ENCODE results near the gene TYMP.

The TYMP gene

DNA sequence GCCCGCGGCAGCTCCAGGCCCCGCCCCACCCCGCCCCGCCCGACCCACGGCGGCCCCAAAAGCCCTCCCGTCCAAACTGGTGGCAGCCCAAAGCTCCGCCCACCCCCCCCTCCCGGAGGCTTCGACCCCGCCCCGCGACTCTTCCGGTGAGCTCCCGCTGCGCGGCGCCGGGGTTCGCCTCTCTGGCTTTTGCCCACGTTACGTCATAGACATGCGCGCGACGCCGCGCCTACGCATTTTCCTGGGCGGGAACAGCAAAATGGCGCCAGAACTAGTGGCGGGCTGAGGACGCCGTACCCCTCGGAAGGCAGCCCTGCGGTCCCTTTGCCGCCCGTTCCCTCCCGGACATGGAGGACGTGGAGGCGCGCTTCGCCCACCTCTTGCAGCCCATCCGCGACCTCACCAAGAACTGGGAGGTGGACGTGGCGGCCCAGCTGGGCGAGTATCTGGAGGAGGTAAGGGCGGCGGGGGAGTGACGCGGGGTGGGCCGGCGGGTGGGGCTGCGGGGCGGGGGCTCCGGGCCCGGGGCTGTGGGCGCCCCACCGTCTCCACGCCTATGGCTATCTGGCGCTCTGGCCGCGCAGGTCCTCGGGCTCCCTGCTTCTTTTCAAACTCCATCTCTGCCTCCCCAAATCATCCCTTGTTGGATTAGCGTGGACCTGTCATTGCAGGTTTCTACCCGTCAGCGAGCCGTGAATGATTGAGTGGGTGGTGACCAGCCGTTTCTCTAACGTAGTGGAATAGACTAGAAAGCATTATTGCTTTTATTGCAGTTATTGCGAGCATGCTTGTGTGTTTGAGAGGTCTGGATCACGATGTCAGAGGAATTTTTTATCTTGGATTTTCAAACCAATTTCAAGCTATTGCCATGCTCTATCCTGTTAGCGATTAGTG, 21.6 kb downstream of the TYMP start, which contains the start of gene NCAPH2:
Gene NCAPH2, plus strand, starts transcription at position 234 of the 894 bp plus-strand sequence. Its CDS starts 114 bp downstream, at position 348.
- Histone ChIP-seq H3K4me3 (ENCODE audit: low read depth, low read length) (peak within 1 kb of the TSS; percentile 100), H3K27ac (ENCODE audit: extremely low read depth, low read depth, low read length) (peak within 1 kb of the TSS; percentile 97), H3K36me3 (ENCODE audit: control insufficient read depth in 2 of 2, insufficient read depth in 1 of 2, low read length in 2 of 2) (peaks cover 6 to 42% of the 10 kb centered on the region in 2 experiments; a peak in 2 of 3 replicates), H3K4me1 (ENCODE audit: control insufficient read depth, insufficient read depth, low read length) (peaks cover 8% of the 10 kb centered on the region), H3K9me3 (ENCODE audit: control insufficient read depth, insufficient read depth, low read depth, low read length) (no peaks in the 10 kb centered on the region)
- ChIA-PET POLR2A (interaction anchor here (0.5 to 6.0 kb wide), 28 partner anchors 10 to 265 kb away, joined by 3 to 189 read pairs (median 5); partner anchors contain the start of genes ARSA, CHKB, HDAC10 and KLHDC7B), CTCF (interaction anchor here (0.6 to 3.8 kb wide), 8 partner anchors 10 to 265 kb away, joined by 3 to 32 read pairs (median 6); partner anchors contain the start of genes SCO2 and SYCE3)
- TF ChIP-seq, protein P1, sequence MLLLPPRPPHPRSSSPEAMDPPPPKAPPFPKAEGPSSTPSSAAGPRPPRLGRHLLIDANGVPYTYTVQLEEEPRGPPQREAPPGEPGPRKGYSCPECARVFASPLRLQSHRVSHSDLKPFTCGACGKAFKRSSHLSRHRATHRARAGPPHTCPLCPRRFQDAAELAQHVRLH (tag by site-specific recombination; IDR thresholded peaks at IDR 0.05) = 0 out of 2 replicates have a peak, but pooled peaks have one; percentile 30
- TF ChIP-seq ZNF175 (tag by site-specific recombination; IDR thresholded peaks at IDR 0.05) (no peak), ZBTB8A (tag by site-specific recombination; IDR thresholded peaks at IDR 0.05) (peak; percentile 98), ZNF121 (tag by site-specific recombination; IDR thresholded peaks at IDR 0.05) (no peak), ZFP69B (tag by site-specific recombination; IDR thresholded peaks at IDR 0.05) (peak; percentile 71; the same call in 1 of the 2 replicates), YY1 (tag by site-specific recombination; IDR thresholded peaks at IDR 0.05) (peak; percentile 97), KLF1 (tag by site-specific recombination; IDR thresholded peaks at IDR 0.05) (peak; percentile 96), ZNF350 (tag by site-specific recombination; IDR thresholded peaks at IDR 0.05) (no peak), KLF7 (tag by site-specific recombination; IDR thresholded peaks at IDR 0.05; ENCODE audit: borderline replicate concordance) (peak; percentile 96), ZNF391 (tag by site-specific recombination; IDR thresholded peaks at IDR 0.05; ENCODE audit: borderline replicate concordance, low read depth) (peak; percentile 93; the same call in 1 of the 2 replicates), ZNF610 (tag by site-specific recombination; IDR thresholded peaks at IDR 0.05; ENCODE audit: borderline replicate concordance) (no peak), GFI1B (tag by site-specific recombination; IDR thresholded peaks at IDR 0.05) (no peak), ZNF23 (tag by site-specific recombination; IDR thresholded peaks at IDR 0.05; ENCODE audit: borderline replicate concordance) (no peak), ZNF335 (tag by site-specific recombination; conservative IDR thresholded peaks at IDR 0.05) (peak; percentile 72)
- TF ChIP-seq, protein P2, sequence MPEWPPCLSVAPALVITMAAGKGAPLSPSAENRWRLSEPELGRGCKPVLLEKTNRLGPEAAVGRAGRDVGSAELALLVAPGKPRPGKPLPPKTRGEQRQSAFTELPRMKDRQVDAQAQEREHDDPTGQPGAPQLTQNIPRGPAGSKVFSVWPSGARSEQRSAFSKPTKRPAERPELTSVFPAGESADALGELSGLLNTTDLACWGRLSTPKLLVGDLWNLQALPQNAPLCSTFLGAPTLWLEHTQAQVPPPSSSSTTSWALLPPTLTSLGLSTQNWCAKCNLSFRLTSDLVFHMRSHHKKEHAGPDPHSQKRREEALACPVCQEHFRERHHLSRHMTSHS (tag by site-specific recombination; IDR thresholded peaks at IDR 0.05) = no peak
- TF ChIP-seq, protein P3, sequence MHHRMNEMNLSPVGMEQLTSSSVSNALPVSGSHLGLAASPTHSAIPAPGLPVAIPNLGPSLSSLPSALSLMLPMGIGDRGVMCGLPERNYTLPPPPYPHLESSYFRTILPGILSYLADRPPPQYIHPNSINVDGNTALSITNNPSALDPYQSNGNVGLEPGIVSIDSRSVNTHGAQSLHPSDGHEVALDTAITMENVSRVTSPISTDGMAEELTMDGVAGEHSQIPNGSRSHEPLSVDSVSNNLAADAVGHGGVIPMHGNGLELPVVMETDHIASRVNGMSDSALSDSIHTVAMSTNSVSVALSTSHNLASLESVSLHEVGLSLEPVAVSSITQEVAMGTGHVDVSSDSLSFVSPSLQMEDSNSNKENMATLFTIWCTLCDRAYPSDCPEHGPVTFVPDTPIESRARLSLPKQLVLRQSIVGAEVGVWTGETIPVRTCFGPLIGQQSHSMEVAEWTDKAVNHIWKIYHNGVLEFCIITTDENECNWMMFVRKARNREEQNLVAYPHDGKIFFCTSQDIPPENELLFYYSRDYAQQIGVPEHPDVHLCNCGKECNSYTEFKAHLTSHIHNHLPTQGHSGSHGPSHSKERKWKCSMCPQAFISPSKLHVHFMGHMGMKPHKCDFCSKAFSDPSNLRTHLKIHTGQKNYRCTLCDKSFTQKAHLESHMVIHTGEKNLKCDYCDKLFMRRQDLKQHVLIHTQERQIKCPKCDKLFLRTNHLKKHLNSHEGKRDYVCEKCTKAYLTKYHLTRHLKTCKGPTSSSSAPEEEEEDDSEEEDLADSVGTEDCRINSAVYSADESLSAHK (tag by site-specific recombination; IDR thresholded peaks at IDR 0.05) = peak; percentile 27; the same call in 1 of the 2 replicates
- TF ChIP-seq, protein P4, sequence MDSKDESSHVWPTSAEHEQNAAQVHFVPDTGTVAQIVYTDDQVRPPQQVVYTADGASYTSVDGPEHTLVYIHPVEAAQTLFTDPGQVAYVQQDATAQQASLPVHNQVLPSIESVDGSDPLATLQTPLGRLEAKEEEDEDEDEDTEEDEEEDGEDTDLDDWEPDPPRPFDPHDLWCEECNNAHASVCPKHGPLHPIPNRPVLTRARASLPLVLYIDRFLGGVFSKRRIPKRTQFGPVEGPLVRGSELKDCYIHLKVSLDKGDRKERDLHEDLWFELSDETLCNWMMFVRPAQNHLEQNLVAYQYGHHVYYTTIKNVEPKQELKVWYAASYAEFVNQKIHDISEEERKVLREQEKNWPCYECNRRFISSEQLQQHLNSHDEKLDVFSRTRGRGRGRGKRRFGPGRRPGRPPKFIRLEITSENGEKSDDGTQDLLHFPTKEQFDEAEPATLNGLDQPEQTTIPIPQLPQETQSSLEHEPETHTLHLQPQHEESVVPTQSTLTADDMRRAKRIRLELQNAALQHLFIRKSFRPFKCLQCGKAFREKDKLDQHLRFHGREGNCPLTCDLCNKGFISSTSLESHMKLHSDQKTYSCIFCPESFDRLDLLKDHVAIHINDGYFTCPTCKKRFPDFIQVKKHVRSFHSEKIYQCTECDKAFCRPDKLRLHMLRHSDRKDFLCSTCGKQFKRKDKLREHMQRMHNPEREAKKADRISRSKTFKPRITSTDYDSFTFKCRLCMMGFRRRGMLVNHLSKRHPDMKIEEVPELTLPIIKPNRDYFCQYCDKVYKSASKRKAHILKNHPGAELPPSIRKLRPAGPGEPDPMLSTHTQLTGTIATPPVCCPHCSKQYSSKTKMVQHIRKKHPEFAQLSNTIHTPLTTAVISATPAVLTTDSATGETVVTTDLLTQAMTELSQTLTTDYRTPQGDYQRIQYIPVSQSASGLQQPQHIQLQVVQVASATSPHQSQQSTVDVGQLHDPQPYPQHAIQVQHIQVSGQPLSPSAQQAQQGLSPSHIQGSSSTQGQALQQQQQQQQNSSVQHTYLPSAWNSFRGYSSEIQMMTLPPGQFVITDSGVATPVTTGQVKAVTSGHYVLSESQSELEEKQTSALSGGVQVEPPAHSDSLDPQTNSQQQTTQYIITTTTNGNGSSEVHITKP (tag by site-specific recombination; IDR thresholded peaks at IDR 0.05) = 0 out of 2 replicates have a peak, but pooled peaks have one; percentile 31
- TF ChIP-seq, protein P5, sequence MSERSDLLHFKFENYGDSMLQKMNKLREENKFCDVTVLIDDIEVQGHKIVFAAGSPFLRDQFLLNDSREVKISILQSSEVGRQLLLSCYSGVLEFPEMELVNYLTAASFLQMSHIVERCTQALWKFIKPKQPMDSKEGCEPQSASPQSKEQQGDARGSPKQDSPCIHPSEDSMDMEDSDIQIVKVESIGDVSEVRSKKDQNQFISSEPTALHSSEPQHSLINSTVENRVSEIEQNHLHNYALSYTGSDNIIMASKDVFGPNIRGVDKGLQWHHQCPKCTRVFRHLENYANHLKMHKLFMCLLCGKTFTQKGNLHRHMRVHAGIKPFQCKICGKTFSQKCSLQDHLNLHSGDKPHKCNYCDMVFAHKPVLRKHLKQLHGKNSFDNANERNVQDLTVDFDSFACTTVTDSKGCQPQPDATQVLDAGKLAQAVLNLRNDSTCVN (tag by site-specific recombination; optimal IDR thresholded peaks at IDR 0.05) = peak; percentile 94
- TF ChIP-seq, protein P6, sequence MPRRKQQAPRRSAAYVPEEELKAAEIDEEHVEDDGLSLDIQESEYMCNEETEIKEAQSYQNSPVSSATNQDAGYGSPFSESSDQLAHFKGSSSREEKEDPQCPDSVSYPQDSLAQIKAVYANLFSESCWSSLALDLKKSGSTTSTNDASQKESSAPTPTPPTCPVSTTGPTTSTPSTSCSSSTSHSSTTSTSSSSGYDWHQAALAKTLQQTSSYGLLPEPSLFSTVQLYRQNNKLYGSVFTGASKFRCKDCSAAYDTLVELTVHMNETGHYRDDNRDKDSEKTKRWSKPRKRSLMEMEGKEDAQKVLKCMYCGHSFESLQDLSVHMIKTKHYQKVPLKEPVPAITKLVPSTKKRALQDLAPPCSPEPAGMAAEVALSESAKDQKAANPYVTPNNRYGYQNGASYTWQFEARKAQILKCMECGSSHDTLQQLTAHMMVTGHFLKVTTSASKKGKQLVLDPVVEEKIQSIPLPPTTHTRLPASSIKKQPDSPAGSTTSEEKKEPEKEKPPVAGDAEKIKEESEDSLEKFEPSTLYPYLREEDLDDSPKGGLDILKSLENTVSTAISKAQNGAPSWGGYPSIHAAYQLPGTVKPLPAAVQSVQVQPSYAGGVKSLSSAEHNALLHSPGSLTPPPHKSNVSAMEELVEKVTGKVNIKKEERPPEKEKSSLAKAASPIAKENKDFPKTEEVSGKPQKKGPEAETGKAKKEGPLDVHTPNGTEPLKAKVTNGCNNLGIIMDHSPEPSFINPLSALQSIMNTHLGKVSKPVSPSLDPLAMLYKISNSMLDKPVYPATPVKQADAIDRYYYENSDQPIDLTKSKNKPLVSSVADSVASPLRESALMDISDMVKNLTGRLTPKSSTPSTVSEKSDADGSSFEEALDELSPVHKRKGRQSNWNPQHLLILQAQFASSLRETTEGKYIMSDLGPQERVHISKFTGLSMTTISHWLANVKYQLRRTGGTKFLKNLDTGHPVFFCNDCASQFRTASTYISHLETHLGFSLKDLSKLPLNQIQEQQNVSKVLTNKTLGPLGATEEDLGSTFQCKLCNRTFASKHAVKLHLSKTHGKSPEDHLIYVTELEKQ (tag by site-specific recombination; IDR thresholded peaks at IDR 0.05; ENCODE audit: borderline replicate concordance) = peak; percentile 65; the same call in 1 of the 2 replicates
- TF ChIP-seq, protein P7, sequence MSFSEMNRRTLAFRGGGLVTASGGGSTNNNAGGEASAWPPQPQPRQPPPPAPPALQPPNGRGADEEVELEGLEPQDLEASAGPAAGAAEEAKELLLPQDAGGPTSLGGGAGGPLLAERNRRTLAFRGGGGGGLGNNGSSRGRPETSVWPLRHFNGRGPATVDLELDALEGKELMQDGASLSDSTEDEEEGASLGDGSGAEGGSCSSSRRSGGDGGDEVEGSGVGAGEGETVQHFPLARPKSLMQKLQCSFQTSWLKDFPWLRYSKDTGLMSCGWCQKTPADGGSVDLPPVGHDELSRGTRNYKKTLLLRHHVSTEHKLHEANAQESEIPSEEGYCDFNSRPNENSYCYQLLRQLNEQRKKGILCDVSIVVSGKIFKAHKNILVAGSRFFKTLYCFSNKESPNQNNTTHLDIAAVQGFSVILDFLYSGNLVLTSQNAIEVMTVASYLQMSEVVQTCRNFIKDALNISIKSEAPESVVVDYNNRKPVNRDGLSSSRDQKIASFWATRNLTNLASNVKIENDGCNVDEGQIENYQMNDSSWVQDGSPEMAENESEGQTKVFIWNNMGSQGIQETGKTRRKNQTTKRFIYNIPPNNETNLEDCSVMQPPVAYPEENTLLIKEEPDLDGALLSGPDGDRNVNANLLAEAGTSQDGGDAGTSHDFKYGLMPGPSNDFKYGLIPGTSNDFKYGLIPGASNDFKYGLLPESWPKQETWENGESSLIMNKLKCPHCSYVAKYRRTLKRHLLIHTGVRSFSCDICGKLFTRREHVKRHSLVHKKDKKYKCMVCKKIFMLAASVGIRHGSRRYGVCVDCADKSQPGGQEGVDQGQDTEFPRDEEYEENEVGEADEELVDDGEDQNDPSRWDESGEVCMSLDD (tag by site-specific recombination; IDR thresholded peaks at IDR 0.05) = peak; percentile 95
